HEK293 (cell line): ENCODE data around the gene RAB3GAP2.

Source experiments
- BCL11A ChIP-seq: fragments of 450-650 bp; formaldehyde crosslinking; IDR thresholded peaks from 2 replicates; pipeline ENCODE4 v1.5.1; 2016; ENCODE audit warnings: low read depth, missing biosample characterization, missing genetic modification characterization
- GFI1B ChIP-seq: fragments of 450-650 bp; formaldehyde crosslinking; IDR thresholded peaks from 2 replicates; pipeline ENCODE4 v1.5.1; 2016; ENCODE audit warnings: missing biosample characterization, missing genetic modification characterization
- INSM2 ChIP-seq: fragments of 450-650 bp; formaldehyde crosslinking; IDR thresholded peaks from 2 replicates; pipeline ENCODE4 v1.5.1; 2016; ENCODE audit warnings: missing biosample characterization, missing genetic modification characterization
- KLF16 ChIP-seq: fragments of 450-650 bp; formaldehyde crosslinking; IDR thresholded peaks from 2 replicates; pipeline ENCODE4 v1.5.1; 2017; ENCODE audit warnings: missing biosample characterization, missing genetic modification characterization
- KLF9 ChIP-seq: fragments of 450-650 bp; formaldehyde crosslinking; IDR thresholded peaks from 2 replicates; pipeline ENCODE4 v1.5.1; 2016; ENCODE audit warnings: missing biosample characterization, missing genetic modification characterization, low read depth
- MEIS1 ChIP-seq: sonication (generic); formaldehyde crosslinking; IDR thresholded peaks from 2 replicates; pipeline ENCODE4 v1.8.1; 2022; ENCODE audit warnings: missing genetic modification reagents, mild to moderate bottlenecking, borderline replicate concordance
- PATZ1 ChIP-seq: fragments of 450-650 bp; formaldehyde crosslinking; IDR thresholded peaks from 2 replicates; pipeline ENCODE4 v1.5.1; 2016; ENCODE audit warnings: missing biosample characterization, missing genetic modification characterization
- PRDM1 ChIP-seq: fragments of 450-650 bp; formaldehyde crosslinking; IDR thresholded peaks from 2 replicates; pipeline ENCODE4; 2016; ENCODE audit warnings: missing biosample characterization, missing genetic modification characterization
- SCRT1 ChIP-seq: fragments of 450-650 bp; formaldehyde crosslinking; IDR thresholded peaks from 2 replicates; pipeline ENCODE4 v1.5.1; 2016; ENCODE audit warnings: missing biosample characterization, missing genetic modification characterization, borderline replicate concordance
- SETDB1 ChIP-seq: IDR thresholded peaks from one replicate; pipeline ENCODE4 v1.6.1; 2017; ENCODE audit warnings: mild to moderate bottlenecking, low read length, moderate library complexity, mixed read lengths; ENCODE audit not compliant: insufficient read length
- SP2 ChIP-seq: fragments of 450-650 bp; formaldehyde crosslinking; IDR thresholded peaks from 2 replicates; pipeline ENCODE4 v1.5.1; 2016; ENCODE audit warnings: missing biosample characterization, missing genetic modification characterization
- TRIM28 ChIP-seq: IDR thresholded peaks from 2 replicates; pipeline ENCODE4 v1.6.1; 2011; ENCODE audit warnings: low read length, control low read depth, borderline replicate concordance
- WT1 ChIP-seq: fragments of 450-650 bp; formaldehyde crosslinking; IDR thresholded peaks from 2 replicates; pipeline ENCODE4 v1.5.1; 2016; ENCODE audit warnings: missing biosample characterization, missing genetic modification characterization
- YY1 ChIP-seq: fragments of 450-650 bp; formaldehyde crosslinking; IDR thresholded peaks from 2 replicates; pipeline ENCODE4 v1.5.1; 2018; ENCODE audit warnings: missing biosample characterization, missing genetic modification characterization
- ZBTB1 ChIP-seq: fragments of 450-650 bp; formaldehyde crosslinking; IDR thresholded peaks from 2 replicates; pipeline ENCODE4 v1.5.1; 2016; ENCODE audit warnings: missing biosample characterization, missing genetic modification characterization
- ZBTB10 ChIP-seq: fragments of 450-650 bp; formaldehyde crosslinking; IDR thresholded peaks from 2 replicates; pipeline ENCODE4 v1.5.1; 2016; ENCODE audit warnings: missing biosample characterization, missing genetic modification characterization
- ZBTB17 ChIP-seq: fragments of 450-650 bp; formaldehyde crosslinking; IDR thresholded peaks from 2 replicates; pipeline ENCODE4 v1.5.1; 2016; ENCODE audit warnings: missing biosample characterization, missing genetic modification characterization
- ZBTB20 ChIP-seq: fragments of 450-650 bp; formaldehyde crosslinking; IDR thresholded peaks from 2 replicates; pipeline ENCODE4 v1.5.1; 2016; ENCODE audit warnings: missing biosample characterization, missing genetic modification characterization
- ZFP37 ChIP-seq: fragments of 450-650 bp; formaldehyde crosslinking; IDR thresholded peaks from 2 replicates; pipeline ENCODE4 v1.5.1; 2016; ENCODE audit warnings: missing biosample characterization, missing genetic modification characterization
- ZNF10 ChIP-seq: fragments of 450-650 bp; formaldehyde crosslinking; IDR thresholded peaks from 2 replicates; pipeline ENCODE4 v1.5.1; 2017; ENCODE audit warnings: missing biosample characterization, missing genetic modification characterization
- ZNF169 ChIP-seq: fragments of 450-650 bp; formaldehyde crosslinking; IDR thresholded peaks from 2 replicates; pipeline ENCODE4 v1.5.1; 2016; ENCODE audit warnings: missing biosample characterization, missing genetic modification characterization
- ZNF175 ChIP-seq: fragments of 450-650 bp; formaldehyde crosslinking; IDR thresholded peaks from 2 replicates; pipeline ENCODE4 v1.5.1; 2016; ENCODE audit warnings: missing biosample characterization, missing genetic modification characterization
- ZNF184 ChIP-seq: fragments of 450-650 bp; IDR thresholded peaks from 2 replicates; pipeline ENCODE4 v1.5.1; 2018; ENCODE audit warnings: missing biosample characterization, mild to moderate bottlenecking, missing genetic modification characterization
- ZNF211 ChIP-seq: fragments of 450-650 bp; formaldehyde crosslinking; IDR thresholded peaks from 2 replicates; pipeline ENCODE4 v1.5.1; 2016; ENCODE audit warnings: low read depth, missing biosample characterization, missing genetic modification characterization
- ZNF324 ChIP-seq: fragments of 450-650 bp; formaldehyde crosslinking; IDR thresholded peaks from 2 replicates; pipeline ENCODE4 v1.5.1; 2016; ENCODE audit warnings: missing biosample characterization, missing genetic modification characterization
- ZNF341 ChIP-seq: fragments of 450-650 bp; formaldehyde crosslinking; IDR thresholded peaks from 2 replicates; pipeline ENCODE4; 2016; ENCODE audit warnings: low read depth, missing biosample characterization, missing genetic modification characterization
- ZNF366 ChIP-seq: fragments of 450-650 bp; formaldehyde crosslinking; conservative IDR thresholded peaks from 2 replicates; pipeline ENCODE4 v1.5.1; 2016; ENCODE audit warnings: missing biosample characterization, missing genetic modification characterization
- ZNF391 ChIP-seq: fragments of 450-650 bp; formaldehyde crosslinking; IDR thresholded peaks from 2 replicates; pipeline ENCODE4 v1.5.1; 2016; ENCODE audit warnings: low read depth, missing biosample characterization, missing genetic modification characterization, borderline replicate concordance
- ZNF560 ChIP-seq: fragments of 450-650 bp; formaldehyde crosslinking; IDR thresholded peaks from 2 replicates; pipeline ENCODE4 v1.5.1; 2017; ENCODE audit warnings: missing biosample characterization, missing genetic modification characterization, borderline replicate concordance
- ZNF580 ChIP-seq: fragments of 450-650 bp; formaldehyde crosslinking; IDR thresholded peaks from 2 replicates; pipeline ENCODE4 v1.5.1; 2016; ENCODE audit warnings: missing biosample characterization, missing genetic modification characterization
- ZNF626 ChIP-seq: fragments of 450-650 bp; sonication (Bioruptor Pico); formaldehyde crosslinking; IDR thresholded peaks from 2 replicates; pipeline ENCODE4 v1.5.1; 2018; ENCODE audit warnings: missing biosample characterization, missing genetic modification characterization, inconsistent platforms
- ZNF658 ChIP-seq: fragments of 450-650 bp; formaldehyde crosslinking; IDR thresholded peaks from 2 replicates; pipeline ENCODE4; 2016; ENCODE audit warnings: missing biosample characterization, missing genetic modification characterization
- ZNF785 ChIP-seq: fragments of 450-650 bp; formaldehyde crosslinking; IDR thresholded peaks from 2 replicates; pipeline ENCODE4 v1.5.1; 2016; ENCODE audit warnings: missing biosample characterization, missing genetic modification characterization
- ZNF830 ChIP-seq: fragments of 450-650 bp; IDR thresholded peaks from 2 replicates; pipeline ENCODE4 v1.5.0; 2018; ENCODE audit warnings: missing biosample characterization, missing genetic modification characterization, low read depth, mild to moderate bottlenecking, moderate library complexity

Gene RAB3GAP2

GRCh38 chr1:220300442-220301121 is 28.3 kb upstream of the RAB3GAP2 start (continued):
- TF ChIP-seq ZNF785 (tag by site-specific recombination), result no peak
- peak; percentile 97 for TF ChIP-seq TRIM28
- TF ChIP-seq PRDM1, result peak; percentile 58; the same call in 1 of the 2 replicates
- TF ChIP-seq ZNF211 (tag by site-specific recombination), result no peak
- TF ChIP-seq ZNF626 (tag by site-specific recombination), result no peak
- no peak for TF ChIP-seq KLF16 (tag by site-specific recombination)
- peak; percentile 79 for TF ChIP-seq ZNF324 (tag by site-specific recombination)
- no peak for TF ChIP-seq YY1 (tag by site-specific recombination)
- peak; percentile 84 for TF ChIP-seq ZBTB17 (tag by site-specific recombination)
- no peak for TF ChIP-seq PATZ1 (tag by site-specific recombination)
- TF ChIP-seq ZBTB10 (tag by site-specific recombination), result no peak
- peak; percentile 47; the same call in 1 of the 2 replicates for TF ChIP-seq ZNF391 (tag by site-specific recombination)
- no peak for TF ChIP-seq ZBTB1
- no peak; the same call in 1 of the 2 replicates for TF ChIP-seq ZBTB20 (tag by site-specific recombination)
- TF ChIP-seq ZNF830, result no peak
- TF ChIP-seq ZNF560 (tag by site-specific recombination), result no peak
- 0 out of 2 replicates have a peak, but pooled peaks have one; percentile 44 for TF ChIP-seq BCL11A (tag by site-specific recombination)
- TF ChIP-seq INSM2 (tag by site-specific recombination), result peak; percentile 91
- peak; percentile 32; the same call in 1 of the 2 replicates for TF ChIP-seq WT1 (tag by site-specific recombination)
- no peak for TF ChIP-seq ZNF175 (tag by site-specific recombination)
- TF ChIP-seq SP2 (tag by site-specific recombination), result no peak
- TF ChIP-seq ZNF658 (tag by site-specific recombination), result no peak
- 0 out of 2 replicates have a peak, but pooled peaks have one; percentile 21 for TF ChIP-seq ZNF184 (tag by site-specific recombination)
- TF ChIP-seq ZFP37 (tag by site-specific recombination), result peak; percentile 70; the same call in 1 of the 2 replicates
- peak; percentile 95 for TF ChIP-seq GFI1B
- peak; percentile 67 for TF ChIP-seq ZNF341 (tag by site-specific recombination)
- TF ChIP-seq ZNF580 (tag by site-specific recombination), result no peak
- TF ChIP-seq KLF9 (tag by site-specific recombination), result no peak
- TF ChIP-seq ZNF366 (tag by site-specific recombination), result peak; percentile 77
- TF ChIP-seq SCRT1 (tag by site-specific recombination), result peak; percentile 44; the same call in 1 of the 2 replicates
- TF ChIP-seq SETDB1, result peak; percentile 88
- no peak for TF ChIP-seq ZNF169 (tag by site-specific recombination)
- no peak for TF ChIP-seq MEIS1 (CRISPR knock-in tag)
- no peak for TF ChIP-seq ZNF10 (tag by site-specific recombination)
